ENCODE data around the gene FCN1.

DNA sequence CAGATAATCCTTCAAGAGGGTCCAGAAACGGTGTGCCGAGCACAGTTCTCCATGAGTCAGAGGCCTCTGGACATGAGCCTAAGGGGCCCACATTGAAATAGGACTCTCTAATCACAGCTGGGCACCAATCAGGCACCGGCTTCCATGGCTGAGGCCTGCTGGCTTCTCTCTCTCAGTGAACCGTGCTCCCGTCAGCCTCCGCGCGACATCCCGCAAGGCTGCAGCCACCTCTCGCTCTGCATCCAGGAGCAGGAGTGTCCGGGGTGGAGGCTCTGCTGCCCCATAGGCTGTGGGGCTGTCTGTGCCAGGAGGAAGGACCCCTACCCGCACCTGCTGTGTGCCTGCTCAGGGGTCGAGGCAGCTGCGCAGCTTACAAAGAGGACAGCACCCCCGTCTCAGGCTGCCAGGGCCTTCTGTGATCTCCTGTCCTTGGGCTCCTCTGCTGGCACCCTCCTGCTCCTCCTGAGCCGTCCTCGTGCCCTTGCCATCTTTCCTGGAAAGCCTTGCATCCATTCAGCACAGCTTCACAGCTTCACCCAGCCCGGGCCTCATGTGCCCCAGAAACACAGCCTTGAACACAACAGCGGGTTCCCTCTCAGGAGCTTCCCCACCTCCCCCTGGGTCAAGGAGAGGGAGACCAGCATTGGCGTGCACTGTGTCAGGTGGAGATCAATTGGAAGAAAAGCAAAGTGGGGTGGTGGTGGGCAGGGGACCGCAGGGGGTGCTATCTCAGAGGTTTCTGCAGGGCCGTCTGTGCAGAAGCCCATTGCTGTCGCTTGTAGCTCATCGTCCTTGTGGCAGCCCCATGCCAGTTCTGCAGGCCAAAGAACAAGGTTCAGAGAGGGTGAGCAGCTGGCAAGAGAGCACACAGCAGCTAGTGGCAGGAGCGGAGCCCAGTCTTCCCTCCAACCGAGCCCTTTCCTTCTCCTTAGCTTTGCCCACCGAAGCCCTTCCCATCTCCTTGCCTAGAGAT lies 22.8 kb upstream of the FCN1 start:
- TF ChIP-seq, protein P1, sequence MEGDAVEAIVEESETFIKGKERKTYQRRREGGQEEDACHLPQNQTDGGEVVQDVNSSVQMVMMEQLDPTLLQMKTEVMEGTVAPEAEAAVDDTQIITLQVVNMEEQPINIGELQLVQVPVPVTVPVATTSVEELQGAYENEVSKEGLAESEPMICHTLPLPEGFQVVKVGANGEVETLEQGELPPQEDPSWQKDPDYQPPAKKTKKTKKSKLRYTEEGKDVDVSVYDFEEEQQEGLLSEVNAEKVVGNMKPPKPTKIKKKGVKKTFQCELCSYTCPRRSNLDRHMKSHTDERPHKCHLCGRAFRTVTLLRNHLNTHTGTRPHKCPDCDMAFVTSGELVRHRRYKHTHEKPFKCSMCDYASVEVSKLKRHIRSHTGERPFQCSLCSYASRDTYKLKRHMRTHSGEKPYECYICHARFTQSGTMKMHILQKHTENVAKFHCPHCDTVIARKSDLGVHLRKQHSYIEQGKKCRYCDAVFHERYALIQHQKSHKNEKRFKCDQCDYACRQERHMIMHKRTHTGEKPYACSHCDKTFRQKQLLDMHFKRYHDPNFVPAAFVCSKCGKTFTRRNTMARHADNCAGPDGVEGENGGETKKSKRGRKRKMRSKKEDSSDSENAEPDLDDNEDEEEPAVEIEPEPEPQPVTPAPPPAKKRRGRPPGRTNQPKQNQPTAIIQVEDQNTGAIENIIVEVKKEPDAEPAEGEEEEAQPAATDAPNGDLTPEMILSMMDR (IDR thresholded peaks at IDR 0.05; ENCODE audit: insufficient read depth, low read length, poor library complexity, severe bottlenecking) = no peak
- no peak for TF ChIP-seq EZH2phosphoT487 (conservative IDR thresholded peaks at IDR 0.05; ENCODE audit: low read length)

Measured in SU-DHL-6 (cell line).